WI38 (cell line): ENCODE results near the gene CBX1.
A peak's percentile ranks its signal among the peaks of the same experiment; 100 is the strongest.
"Not testable (repeated sequence)": the region's sequence is repeated elsewhere in the genome, so short reads cannot be mapped to it uniquely, and the experiment has no call there.

Source experiments
- H3K4me3 ChIP-seq: 2 replicates; pipeline ENCODE4 v1.5.1; 2011; ENCODE audit warnings: low read depth, mild to moderate bottlenecking, control low read depth, low read length
- TF ChIP-seq, protein P1 (sequence below): IDR thresholded peaks from 2 replicates; pipeline ENCODE4 v1.5.1; 2012; ENCODE audit warnings: low read depth, mild to moderate bottlenecking, control low read depth, low read length

Gene CBX1

DNA sequence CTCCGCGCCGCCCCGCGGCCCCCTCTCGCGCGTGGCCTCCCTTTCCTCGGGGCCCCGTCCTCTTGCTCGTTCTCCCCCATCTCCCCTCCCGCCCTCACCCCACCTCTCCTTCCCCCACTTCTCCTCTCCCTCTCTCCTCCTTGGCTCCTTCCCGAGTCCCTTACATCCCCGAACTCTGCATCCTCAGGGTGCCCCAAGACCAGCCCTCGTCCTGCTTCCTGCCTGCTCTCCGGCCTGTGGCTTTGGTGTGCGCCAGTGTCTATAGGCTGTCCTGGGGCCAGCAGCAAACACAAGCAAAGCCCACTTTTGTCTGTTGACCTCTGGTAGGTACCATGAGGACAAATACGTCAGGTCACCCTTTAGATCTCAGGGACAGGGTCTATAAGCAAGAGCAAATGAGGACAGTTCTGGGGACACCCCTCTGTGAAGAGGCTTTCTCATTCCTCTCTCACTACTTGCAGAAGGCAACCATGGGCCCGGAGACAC lies 63.4 kb downstream of the CBX1 start:
- TF ChIP-seq, protein P1, sequence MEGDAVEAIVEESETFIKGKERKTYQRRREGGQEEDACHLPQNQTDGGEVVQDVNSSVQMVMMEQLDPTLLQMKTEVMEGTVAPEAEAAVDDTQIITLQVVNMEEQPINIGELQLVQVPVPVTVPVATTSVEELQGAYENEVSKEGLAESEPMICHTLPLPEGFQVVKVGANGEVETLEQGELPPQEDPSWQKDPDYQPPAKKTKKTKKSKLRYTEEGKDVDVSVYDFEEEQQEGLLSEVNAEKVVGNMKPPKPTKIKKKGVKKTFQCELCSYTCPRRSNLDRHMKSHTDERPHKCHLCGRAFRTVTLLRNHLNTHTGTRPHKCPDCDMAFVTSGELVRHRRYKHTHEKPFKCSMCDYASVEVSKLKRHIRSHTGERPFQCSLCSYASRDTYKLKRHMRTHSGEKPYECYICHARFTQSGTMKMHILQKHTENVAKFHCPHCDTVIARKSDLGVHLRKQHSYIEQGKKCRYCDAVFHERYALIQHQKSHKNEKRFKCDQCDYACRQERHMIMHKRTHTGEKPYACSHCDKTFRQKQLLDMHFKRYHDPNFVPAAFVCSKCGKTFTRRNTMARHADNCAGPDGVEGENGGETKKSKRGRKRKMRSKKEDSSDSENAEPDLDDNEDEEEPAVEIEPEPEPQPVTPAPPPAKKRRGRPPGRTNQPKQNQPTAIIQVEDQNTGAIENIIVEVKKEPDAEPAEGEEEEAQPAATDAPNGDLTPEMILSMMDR = no peak
- H3K4me3 ChIP-seq = peak overlapping the region; percentile 45

DNA sequence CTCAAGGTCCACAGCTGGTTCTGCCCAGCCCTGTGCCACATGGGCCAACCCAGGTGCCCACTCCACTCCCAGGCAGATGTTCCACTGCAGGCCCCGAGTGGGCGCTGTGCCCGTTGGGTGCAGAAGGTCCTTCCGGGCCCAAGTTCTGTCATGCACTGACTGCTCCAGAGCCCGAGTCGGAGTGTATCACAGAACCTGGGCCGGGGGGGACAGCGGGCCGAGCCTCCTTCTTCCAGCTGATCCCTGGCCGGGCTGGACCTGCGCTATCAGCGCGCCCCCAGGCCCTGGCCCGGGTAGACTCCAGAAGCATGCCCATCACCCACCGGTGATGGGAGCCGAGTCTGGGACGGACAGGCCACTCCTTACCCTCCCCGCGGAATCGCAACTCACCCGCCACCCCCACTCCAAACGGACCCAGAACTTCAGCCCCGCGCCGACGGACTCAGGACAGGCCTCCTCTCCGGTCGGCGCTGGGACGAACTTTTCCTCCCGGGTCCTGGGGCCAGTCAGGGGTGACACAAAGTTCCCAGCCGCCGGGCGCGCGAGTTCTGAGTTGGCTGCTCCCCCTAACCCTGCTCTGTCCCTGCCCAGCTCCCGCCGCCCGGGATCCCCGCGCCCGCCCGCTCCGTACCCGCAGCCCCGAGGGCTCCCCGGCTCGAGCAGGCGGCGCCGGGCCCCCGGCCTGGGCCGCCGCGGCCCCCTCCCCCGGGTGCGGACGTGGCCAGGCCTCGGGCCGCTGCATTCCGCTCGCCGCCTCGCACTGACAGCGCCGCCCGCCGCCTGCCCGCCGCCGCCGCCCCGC lies 64.0 kb downstream of the CBX1 start, which contains the start of gene COPZ2:
Gene COPZ2, minus strand, starts transcription at position 762 of the 802 bp plus-strand sequence. Its CDS starts 20 bp downstream, at position 742.
- TF ChIP-seq, protein P1 = peak; percentile 75
- peak within 1 kb of the TSS; percentile 71 for H3K4me3 ChIP-seq

GRCh38 chr17:48036693-48037035 lies 64.6 kb downstream of the CBX1 start:
- TF ChIP-seq, protein P1 = no peak
- peak overlapping the region; percentile 71 for H3K4me3 ChIP-seq

GRCh38 chr17:48034734-48035133 lies 66.5 kb downstream of the CBX1 start:
- not testable (repeated sequence) for H3K4me3 ChIP-seq

- TF ChIP-seq, protein P1 = no peak
- H3K4me3 ChIP-seq = no peak overlapping the region
Observed at GRCh38 chr17:48031966-48032365, 69.3 kb downstream of the CBX1 start.

GRCh38 chr17:48030531-48030930 lies 70.7 kb downstream of the CBX1 start:
- TF ChIP-seq, protein P1 = no peak
- H3K4me3 ChIP-seq = no peak overlapping the region

GRCh38 chr17:48028736-48029135 lies 72.5 kb downstream of the CBX1 start:
- TF ChIP-seq, protein P1 = no peak
- no peak overlapping the region for H3K4me3 ChIP-seq
